ENCODE measurements around the gene ACACA. TPM values are rescaled to one million over a fixed set of nuclear protein-coding genes. Genes with fewer than 3 reads are reported as not detected.

Gene ACACA
- total RNA-seq, 6 experiments from 2014 or later = 37.7 to 43.0 (median 40.7) TPM

DNA sequence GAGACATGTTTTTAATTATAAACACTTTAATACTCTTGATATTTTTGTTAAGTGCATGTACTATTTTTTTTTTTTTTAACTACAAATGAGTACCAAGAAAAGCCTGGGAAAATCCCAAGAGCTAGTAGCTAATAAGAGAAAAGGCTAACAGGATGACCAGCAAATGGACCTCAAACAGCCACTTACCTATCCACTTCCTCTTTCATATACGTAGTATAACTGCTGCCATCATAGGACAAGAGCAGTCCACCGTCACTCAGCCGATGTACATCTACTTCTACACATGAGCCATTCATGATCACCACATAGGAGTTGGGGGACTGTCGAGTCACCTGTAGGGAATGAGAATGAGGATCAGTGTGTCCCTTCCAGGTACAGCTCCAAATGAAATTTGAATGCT, 158.8 kb downstream of the ACACA start:
- peaks cover 24% of the 10 kb centered on the region for H3K36me3 Mint-ChIP-seq (ENCODE audit: low read depth)
- no peak for DNase-seq
- no peaks in the 10 kb centered on the region for H3K9me3 Mint-ChIP-seq
- TF ChIP-seq, protein P1, sequence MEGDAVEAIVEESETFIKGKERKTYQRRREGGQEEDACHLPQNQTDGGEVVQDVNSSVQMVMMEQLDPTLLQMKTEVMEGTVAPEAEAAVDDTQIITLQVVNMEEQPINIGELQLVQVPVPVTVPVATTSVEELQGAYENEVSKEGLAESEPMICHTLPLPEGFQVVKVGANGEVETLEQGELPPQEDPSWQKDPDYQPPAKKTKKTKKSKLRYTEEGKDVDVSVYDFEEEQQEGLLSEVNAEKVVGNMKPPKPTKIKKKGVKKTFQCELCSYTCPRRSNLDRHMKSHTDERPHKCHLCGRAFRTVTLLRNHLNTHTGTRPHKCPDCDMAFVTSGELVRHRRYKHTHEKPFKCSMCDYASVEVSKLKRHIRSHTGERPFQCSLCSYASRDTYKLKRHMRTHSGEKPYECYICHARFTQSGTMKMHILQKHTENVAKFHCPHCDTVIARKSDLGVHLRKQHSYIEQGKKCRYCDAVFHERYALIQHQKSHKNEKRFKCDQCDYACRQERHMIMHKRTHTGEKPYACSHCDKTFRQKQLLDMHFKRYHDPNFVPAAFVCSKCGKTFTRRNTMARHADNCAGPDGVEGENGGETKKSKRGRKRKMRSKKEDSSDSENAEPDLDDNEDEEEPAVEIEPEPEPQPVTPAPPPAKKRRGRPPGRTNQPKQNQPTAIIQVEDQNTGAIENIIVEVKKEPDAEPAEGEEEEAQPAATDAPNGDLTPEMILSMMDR (IDR thresholded peaks at IDR 0.05) = no peak
- peaks cover 8% of the 10 kb centered on the region; the same call in 1 of the 2 replicates for H3K4me1 Mint-ChIP-seq (ENCODE audit: low read depth)
- H3K4me3 Mint-ChIP-seq = no peak overlapping the region
- no peak overlapping the region for H3K27ac Mint-ChIP-seq
- no peaks in the 10 kb centered on the region; the same call in none of the 2 replicates for H3K27me3 Mint-ChIP-seq (ENCODE audit: insufficient read depth)

DNA sequence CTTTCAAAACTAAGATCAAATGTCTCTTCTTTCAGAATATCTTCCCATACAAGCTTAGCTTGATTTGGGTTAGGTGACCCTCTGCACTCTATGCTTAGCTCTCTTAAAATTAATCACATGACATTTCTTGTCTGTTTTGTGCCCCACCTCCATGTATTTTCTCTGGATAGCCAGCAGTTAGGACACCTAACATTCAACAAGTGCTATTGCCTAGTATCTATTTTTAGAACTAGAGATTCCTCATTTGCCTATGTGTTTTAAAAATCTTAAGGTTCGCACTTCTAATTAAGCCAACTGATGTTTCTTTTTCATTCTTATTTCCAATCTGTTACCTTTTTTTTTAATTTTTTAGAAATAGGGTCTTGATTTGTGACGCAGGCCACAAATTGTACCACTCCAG, 160.6 kb downstream of the ACACA start:
- Mint-ChIP-seq H3K27ac (no peak overlapping the region), H3K27me3 (ENCODE audit: insufficient read depth) (no peaks in the 10 kb centered on the region; the same call in none of the 2 replicates), H3K36me3 (ENCODE audit: low read depth) (peaks cover 18% of the 10 kb centered on the region), H3K4me1 (ENCODE audit: low read depth) (no peaks in the 10 kb centered on the region), H3K9me3 (no peaks in the 10 kb centered on the region), H3K4me3 (no peak overlapping the region)
- DNase-seq = no peak
- TF ChIP-seq, protein P1 (IDR thresholded peaks at IDR 0.05) = no peak

DNA sequence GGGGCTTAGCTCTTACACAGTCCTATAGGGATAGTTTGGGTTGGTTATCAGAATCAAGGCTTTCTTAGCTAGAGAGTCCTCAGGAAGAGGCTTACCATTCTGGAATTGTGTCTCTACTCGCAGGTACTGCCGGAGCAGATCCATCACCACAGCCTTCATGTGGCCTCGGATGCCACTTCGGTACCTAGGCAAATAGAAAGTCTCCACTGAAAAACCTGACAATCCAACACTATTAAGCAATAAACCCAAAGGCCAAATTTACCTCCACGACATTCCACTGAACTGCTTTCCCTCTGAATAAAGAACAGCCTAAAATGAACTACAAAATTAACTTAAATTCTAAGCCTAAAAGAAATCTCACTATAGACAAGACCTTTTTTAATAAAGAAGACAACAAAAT, 166.3 kb downstream of the ACACA start:
- no peak for DNase-seq

DNA sequence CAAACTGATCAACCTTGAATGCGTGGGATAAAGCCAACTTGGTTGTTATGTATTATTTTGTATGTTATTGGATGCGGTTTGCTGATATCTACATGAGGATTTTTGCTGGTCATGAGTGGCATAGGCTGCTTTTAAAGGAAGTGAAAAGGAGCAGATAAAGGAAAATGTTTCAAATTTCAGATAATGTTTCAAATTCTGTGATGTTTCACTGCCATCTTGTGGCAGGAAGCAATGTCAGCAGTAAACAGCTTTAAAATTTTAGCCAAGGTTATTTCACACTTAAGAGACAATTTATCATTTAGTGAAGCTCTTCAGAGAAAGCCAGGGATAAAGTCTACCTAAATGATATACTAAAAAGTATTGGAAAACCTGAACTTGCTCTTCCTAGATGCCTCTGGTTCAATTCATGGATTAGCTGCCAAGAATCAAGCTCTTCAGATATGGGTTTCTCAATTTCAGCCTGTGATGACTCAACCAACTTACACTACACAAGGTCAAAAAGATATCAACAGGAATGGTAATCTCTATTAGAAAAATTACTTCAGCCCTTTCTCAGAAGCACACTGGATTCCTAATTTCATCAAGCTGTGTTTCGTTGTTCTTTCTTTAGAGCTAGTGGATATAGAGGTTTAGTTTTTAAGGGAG, 166.8 kb downstream of the ACACA start:
- H3K27ac Mint-ChIP-seq = no peak overlapping the region
- H3K4me1 Mint-ChIP-seq (ENCODE audit: low read depth) = peaks cover 11% of the 10 kb centered on the region
- H3K4me3 Mint-ChIP-seq = no peak overlapping the region
- 0 out of 2 replicates have a peak, but pooled peaks cover 1% of the 10 kb centered on the region for H3K27me3 Mint-ChIP-seq (ENCODE audit: insufficient read depth)
- TF ChIP-seq, protein P1 (IDR thresholded peaks at IDR 0.05) = peak; percentile 88
- DNase-seq = peak; percentile 15
- H3K36me3 Mint-ChIP-seq (ENCODE audit: low read depth) = peaks cover 13% of the 10 kb centered on the region; the same call in 1 of the 2 replicates
- H3K9me3 Mint-ChIP-seq = no peaks in the 10 kb centered on the region

More for the DNA sequence above, 166.3 kb downstream of the ACACA start:
- Mint-ChIP-seq H3K27ac (no peak overlapping the region), H3K9me3 (no peaks in the 10 kb centered on the region), H3K36me3 (ENCODE audit: low read depth) (peaks cover 15% of the 10 kb centered on the region; the same call in 1 of the 2 replicates), H3K4me3 (no peak overlapping the region), H3K27me3 (ENCODE audit: insufficient read depth) (0 out of 2 replicates have a peak, but pooled peaks cover 1% of the 10 kb centered on the region), H3K4me1 (ENCODE audit: low read depth) (peaks cover 11% of the 10 kb centered on the region)
- TF ChIP-seq, protein P1 (IDR thresholded peaks at IDR 0.05) = no peak

DNA sequence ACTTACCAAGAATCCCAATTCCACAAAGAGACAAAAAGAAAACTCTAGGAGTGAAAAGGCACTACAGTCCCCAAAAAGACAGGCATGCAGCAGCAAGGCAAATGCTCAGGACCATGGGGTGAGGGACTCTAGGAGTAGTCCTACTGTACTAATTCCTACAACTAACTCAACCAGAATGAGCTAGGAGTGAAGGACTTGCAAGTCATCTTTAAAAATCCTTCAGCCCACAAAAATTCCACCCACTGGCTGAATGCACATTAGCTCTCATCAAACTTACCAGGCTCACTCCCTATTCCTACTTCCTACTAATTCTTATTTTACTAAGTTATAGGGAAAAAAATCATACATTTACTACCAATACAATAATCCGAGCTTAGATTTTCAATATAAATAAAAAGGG, 172.5 kb downstream of the ACACA start:
- TF ChIP-seq, protein P1 (IDR thresholded peaks at IDR 0.05) = no peak
- Mint-ChIP-seq H3K4me1 (ENCODE audit: low read depth) (no peaks in the 10 kb centered on the region), H3K27me3 (ENCODE audit: insufficient read depth) (0 out of 2 replicates have a peak, but pooled peaks cover 1% of the 10 kb centered on the region), H3K4me3 (no peak overlapping the region), H3K9me3 (no peaks in the 10 kb centered on the region), H3K27ac (no peak overlapping the region), H3K36me3 (ENCODE audit: low read depth) (peaks cover 4% of the 10 kb centered on the region; the same call in 1 of the 2 replicates)
- no peak for DNase-seq

Measured in HFFc6 (cell line).